Astrocyte of the spinal cord (primary cell): ENCODE results near the gene EXOC7.

ENCODE experiments used
- DNase-seq: peaks from one replicate; pipeline ENCODE4 v3.0.0; 2011; ENCODE audit warnings: low read depth, low spot score
- H3K4me3 ChIP-seq: 2 replicates; pipeline ENCODE4 v1.5.1; 2011; ENCODE audit warnings: low read depth, mild to moderate bottlenecking, low read length, moderate library complexity
- CTCF ChIP-seq: IDR thresholded peaks from 2 replicates; pipeline ENCODE4 v1.5.1; 2012; ENCODE audit warnings: low read depth, mild to moderate bottlenecking, low read length, inconsistent platforms
- in situ Hi-C: cut with HindIII; loops from 2 replicates; pipeline ENCODE4 v1.10.0; 2017; ENCODE audit warnings: low sequenced_read_pairs

EXOC7 gene

GRCh38 chr17:76131692-76132573, 28.3 kb upstream of the EXOC7 start:
- no peak for TF ChIP-seq CTCF
- H3K4me3 ChIP-seq = no peak overlapping the region
- DNase-seq = no peak
- in situ Hi-C loops = no loop called here

DNA sequence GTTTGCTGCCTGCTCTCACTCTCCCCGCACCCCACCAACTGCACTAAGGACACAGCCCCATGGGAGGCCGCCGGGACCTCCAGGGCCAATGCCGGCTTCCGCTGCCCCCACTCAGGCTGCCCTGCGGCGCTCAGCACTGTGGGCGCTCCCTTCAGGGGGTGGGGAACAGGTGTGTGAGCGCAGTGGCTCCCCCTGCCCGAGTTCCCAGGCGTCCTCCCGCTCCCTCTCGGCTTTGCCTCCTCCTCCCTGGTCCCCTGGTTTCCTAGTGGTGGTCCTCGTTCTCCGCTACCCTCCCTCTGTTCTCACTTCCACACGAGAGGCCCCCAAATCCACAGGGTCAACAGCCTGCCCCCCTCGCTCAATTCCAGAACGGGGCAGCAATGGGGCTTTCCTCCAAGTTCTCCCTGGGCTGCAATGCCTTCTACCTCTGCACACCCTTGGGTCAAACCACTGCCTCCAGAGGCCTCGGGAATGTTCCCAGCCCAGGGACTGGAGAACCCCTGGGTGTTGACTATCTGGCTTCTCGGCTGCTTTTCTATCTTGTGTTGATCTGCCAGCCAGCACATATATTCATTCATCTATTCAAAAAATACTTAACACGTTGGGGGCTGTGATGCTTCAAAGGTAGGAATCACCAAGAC, 27.6 kb upstream of the EXOC7 start:
- H3K4me3 ChIP-seq = no peak overlapping the region
- DNase-seq = no peak
- no peak for TF ChIP-seq CTCF
- in situ Hi-C loops = no loop called here

DNA sequence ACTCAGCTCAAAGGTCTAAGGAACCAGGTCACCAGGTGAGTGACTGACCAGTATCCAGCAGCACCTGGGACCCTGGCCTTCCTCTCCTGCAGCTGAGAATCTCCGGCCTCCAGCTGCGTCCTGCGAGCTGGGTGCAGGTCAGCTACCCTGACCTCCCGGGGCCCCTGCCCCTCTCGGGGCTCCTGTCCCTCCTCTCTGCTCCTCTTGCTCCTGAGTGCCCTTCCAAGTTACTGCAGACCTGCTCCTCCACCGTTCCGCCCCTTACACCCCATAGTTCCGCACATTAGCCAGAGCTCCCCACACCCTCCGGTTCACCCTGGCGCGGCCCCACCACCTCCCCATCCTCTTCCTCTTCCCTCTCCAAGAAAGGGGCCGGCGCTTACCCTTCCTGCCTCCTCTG, 26.9 kb upstream of the EXOC7 start:
- no peak for DNase-seq
- no peak overlapping the region for H3K4me3 ChIP-seq
- no peak for TF ChIP-seq CTCF
- in situ Hi-C loops = no loop called here

DNA sequence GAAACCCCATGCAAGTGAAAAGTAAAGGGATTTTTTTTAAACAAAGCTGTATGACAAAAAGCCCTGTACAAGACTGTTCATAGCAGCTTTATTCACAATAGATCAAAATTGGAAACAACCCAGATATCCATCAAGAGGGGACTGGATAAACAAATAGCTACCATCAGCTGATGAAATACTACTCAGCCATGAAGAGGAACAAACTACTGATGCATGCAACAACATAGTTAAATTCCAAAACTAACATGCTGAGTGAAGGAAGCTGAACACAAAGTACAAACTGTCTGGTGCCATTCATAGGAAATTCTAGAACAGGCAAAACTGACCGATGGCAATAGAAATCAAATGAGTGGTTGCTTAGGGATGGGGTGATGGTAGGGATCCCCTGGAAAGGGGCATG, 22.3 kb upstream of the EXOC7 start:
- in situ Hi-C loops = no loop called here
- no peak for TF ChIP-seq CTCF
- DNase-seq = no peak
- no peak overlapping the region for H3K4me3 ChIP-seq

DNA sequence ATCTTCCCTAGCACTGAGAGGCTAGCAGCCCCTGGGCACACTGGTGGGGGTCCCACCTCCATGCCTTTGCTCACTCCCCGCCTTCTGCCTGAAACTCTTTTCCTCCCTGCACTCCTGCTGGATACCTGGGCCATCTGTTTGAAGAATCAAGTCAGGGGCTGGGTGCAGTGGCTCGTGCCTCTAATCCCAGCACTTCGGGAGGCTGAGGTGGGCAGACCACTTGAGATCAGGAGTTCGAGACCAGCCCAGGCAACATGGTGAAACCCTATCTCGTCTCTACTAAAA, 21.7 kb upstream of the EXOC7 start:
- no peak overlapping the region for H3K4me3 ChIP-seq
- no peak for TF ChIP-seq CTCF
- DNase-seq = no peak
- in situ Hi-C loops = no loop called here

- in situ Hi-C loops = no loop called here
- no peak for DNase-seq
- TF ChIP-seq CTCF = peak; percentile 36
These were observed 21.2 kb upstream of the EXOC7 start for GRCh38 chr17:76124582-76125390.

More at GRCh38 chr17:76124582-76125390, 21.2 kb upstream of the EXOC7 start:
- no peak overlapping the region for H3K4me3 ChIP-seq
